IPS-15b (cell line): ENCODE results near the gene TRRAP.

Source experiments
- H3K27me3 ChIP-seq: one replicate; pipeline ENCODE4 v1.6.1; 2013; ENCODE audit warnings: low read length; ENCODE audit not compliant: control insufficient read depth, insufficient read depth
- H3K36me3 ChIP-seq: one replicate; pipeline ENCODE4 v1.6.1; 2013; ENCODE audit warnings: low read length; ENCODE audit not compliant: control insufficient read depth, insufficient read depth
- H3K4me1 ChIP-seq: one replicate; pipeline ENCODE4 v1.6.1; 2013; ENCODE audit warnings: mild to moderate bottlenecking, low read length; ENCODE audit not compliant: control insufficient read depth, insufficient read depth
- H3K4me3 ChIP-seq: one replicate; pipeline ENCODE4 v1.5.1; 2013; ENCODE audit warnings: low read depth, low read length
- H3K9ac ChIP-seq: one replicate; pipeline ENCODE4 v1.6.1; 2013; ENCODE audit warnings: low read depth, mild to moderate bottlenecking, low read length
- H3K9me3 ChIP-seq: one replicate; pipeline ENCODE4 v1.6.1; 2013; ENCODE audit warnings: mild to moderate bottlenecking, low read length; ENCODE audit not compliant: control insufficient read depth, insufficient read depth

TRRAP gene

DNA sequence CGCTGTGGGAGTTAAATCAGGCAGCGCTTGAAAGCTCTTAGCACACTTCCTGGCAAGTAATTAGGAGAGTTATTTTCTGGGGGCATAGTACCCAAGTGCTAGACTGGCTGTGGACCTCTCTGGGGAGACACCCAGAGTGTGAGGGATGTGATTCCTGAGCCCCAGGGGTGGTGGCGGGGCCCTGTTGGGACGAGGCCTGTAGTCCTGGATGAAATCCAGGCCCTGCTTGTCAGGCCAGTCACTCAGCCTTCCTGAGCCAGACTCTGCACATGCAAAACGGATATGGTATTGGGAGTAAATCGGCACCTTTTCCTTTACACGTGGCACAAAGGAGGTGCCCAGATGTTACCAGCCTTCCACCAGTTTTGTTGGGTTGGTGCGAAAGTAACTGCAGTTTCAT lies 31.2 kb downstream of the TRRAP start:
- peaks cover 44% of the 10 kb centered on the region for H3K36me3 ChIP-seq
- no peak overlapping the region for H3K4me3 ChIP-seq
- no peak overlapping the region for H3K9ac ChIP-seq
- H3K27me3 ChIP-seq: no peaks in the 10 kb centered on the region
- H3K9me3 ChIP-seq: no peaks in the 10 kb centered on the region
- H3K4me1 ChIP-seq: no peaks in the 10 kb centered on the region

DNA sequence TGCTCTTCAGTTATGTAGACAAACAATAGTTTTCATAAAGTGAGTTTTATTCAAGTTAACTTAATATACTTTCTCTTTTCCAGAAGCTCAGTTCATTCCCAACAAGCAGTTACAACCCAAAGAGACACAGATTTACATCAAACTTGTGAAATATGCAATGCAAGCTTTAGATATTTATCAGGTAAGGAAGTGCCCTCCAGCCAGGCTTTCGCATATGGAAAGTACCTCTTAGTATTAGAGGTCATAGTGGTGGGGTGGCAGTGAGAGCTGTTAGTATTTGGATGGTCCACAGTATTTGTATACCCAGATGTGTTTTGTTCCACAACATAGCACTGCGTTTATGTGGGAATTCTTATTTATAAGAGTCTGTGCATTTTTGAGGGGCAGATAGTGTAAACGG lies 32.1 kb downstream of the TRRAP start:
- H3K9me3 ChIP-seq: no peaks in the 10 kb centered on the region
- peaks cover 47% of the 10 kb centered on the region for H3K36me3 ChIP-seq
- no peak overlapping the region for H3K9ac ChIP-seq
- no peaks in the 10 kb centered on the region for H3K27me3 ChIP-seq
- H3K4me3 ChIP-seq: no peak overlapping the region
- no peaks in the 10 kb centered on the region for H3K4me1 ChIP-seq

DNA sequence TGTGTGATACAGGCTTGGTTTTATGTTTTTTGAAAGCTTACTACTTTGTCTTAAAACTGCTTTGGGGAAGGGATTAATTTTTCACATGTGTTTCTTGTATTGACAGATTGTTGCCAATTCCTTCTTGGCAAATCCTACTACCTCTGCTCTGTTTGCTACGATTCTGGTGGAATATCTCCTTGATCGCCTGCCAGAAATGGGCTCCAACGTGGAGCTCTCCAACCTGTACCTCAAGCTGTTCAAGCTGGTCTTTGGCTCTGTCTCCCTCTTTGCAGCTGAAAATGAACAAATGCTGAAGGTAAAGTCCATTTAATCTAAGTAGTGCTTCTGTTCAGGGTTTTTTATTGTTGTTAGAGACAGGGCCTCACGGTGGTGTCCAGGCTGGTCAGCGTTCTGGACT lies 33.6 kb downstream of the TRRAP start:
- H3K9ac ChIP-seq: no peak overlapping the region
- H3K27me3 ChIP-seq: no peaks in the 10 kb centered on the region
- peaks cover 52% of the 10 kb centered on the region for H3K36me3 ChIP-seq

DNA sequence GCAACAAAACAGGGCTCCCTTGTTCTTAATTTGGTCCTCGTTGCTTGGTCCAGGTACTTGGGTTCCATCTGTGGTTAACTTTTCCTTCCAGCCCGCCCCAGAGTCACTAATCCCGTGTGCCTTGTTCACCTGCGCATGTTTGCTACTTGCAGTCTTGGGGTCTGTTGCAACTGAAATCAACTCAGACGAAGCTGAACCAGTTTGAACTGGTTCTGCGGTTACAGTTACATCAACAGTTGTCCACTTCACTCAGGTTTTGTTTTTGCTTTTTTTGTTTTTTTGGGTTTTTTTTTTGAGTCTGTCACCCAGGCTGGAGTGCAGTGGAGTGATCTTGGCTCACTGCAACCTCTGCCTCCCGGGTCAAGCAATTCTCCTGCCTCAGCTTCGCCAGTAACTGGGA lies 34.7 kb downstream of the TRRAP start:
- Histone ChIP-seq H3K4me1 (no peaks in the 10 kb centered on the region), H3K9me3 (no peaks in the 10 kb centered on the region), H3K4me3 (no peak overlapping the region), H3K9ac (no peak overlapping the region), H3K27me3 (no peaks in the 10 kb centered on the region), H3K36me3 (peaks cover 48% of the 10 kb centered on the region)

More for the DNA sequence above, 33.6 kb downstream of the TRRAP start:
- no peaks in the 10 kb centered on the region for H3K9me3 ChIP-seq
- H3K4me3 ChIP-seq: no peak overlapping the region
- no peaks in the 10 kb centered on the region for H3K4me1 ChIP-seq

DNA sequence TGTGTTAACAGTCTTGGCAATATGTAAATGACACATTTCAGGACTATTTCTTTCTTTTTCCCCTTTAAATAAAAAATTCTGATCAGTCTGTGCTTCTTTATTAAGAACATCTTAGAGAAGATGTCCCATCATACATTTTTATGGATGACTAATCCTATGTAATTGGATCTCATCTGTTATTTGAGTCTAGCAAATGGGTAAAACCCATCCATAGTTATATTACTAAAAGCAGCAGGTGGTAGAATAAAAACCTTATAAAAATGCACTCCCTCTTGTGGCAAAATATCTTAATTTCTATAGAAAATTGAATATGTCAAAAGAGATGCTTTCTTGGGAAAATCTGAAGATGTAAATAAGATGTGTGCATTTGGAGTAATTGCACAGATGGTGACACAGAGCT lies 35.3 kb downstream of the TRRAP start:
- no peaks in the 10 kb centered on the region for H3K4me1 ChIP-seq
- no peaks in the 10 kb centered on the region for H3K9me3 ChIP-seq
- no peak overlapping the region for H3K9ac ChIP-seq
- H3K27me3 ChIP-seq: no peaks in the 10 kb centered on the region
- no peak overlapping the region for H3K4me3 ChIP-seq
- peaks cover 46% of the 10 kb centered on the region for H3K36me3 ChIP-seq

DNA sequence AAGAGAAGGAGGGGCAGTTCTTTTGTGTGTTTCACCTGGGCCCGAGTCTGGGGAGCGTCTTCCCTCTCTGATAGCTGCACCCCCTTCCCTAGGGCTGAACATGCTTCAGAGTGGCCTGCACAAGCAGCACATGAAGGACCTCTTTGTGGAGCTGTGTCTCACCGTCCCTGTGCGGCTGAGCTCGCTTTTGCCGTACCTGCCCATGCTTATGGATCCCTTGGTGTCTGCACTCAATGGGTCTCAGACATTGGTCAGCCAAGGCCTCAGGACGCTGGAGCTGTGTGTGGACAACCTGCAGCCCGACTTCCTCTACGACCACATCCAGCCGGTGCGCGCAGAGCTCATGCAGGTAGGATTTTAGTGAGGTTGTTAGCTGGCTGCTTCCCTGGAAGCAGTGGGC lies 39.0 kb downstream of the TRRAP start:
- Histone ChIP-seq H3K27me3 (no peaks in the 10 kb centered on the region), H3K4me3 (no peak overlapping the region), H3K9ac (no peak overlapping the region), H3K9me3 (no peaks in the 10 kb centered on the region), H3K36me3 (peaks cover 36% of the 10 kb centered on the region), H3K4me1 (no peaks in the 10 kb centered on the region)

DNA sequence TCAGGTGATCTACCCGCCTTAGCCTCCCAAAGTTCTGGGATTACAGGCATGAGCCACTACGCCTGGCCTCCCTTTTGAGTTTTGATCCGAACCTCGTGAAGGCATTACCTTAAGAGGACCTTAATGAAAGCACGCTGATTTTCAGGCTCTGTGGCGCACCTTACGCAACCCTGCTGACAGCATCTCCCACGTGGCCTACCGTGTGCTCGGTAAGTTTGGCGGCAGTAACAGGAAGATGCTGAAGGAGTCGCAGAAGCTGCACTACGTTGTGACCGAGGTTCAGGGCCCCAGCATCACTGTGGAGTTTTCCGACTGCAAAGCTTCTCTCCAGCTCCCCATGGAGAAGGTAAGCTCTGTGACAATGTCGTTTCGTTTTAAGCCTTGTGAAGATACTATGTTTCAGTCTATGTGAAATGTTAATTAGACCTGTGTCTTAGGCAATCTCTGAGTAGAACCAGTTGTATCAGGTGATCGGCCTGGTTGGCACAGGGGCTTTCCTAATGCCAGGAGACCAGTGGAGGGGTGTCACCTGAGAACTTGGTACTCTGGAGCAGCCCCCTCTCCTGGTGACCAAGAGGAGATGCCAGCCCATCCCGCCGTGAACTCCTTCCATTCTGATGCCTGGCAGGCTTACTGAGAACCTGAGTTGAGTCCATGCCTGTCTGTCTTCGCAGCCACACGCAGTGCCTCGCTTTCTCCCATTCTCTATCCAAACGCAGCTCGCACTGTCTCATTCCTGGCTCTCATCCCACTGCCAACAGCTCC lies 43.5 kb downstream of the TRRAP start:
- no peak overlapping the region for H3K9ac ChIP-seq
- H3K27me3 ChIP-seq: no peaks in the 10 kb centered on the region
- peaks cover 44% of the 10 kb centered on the region for H3K36me3 ChIP-seq
- no peak overlapping the region for H3K4me3 ChIP-seq
- no peaks in the 10 kb centered on the region for H3K9me3 ChIP-seq
- H3K4me1 ChIP-seq: no peaks in the 10 kb centered on the region

DNA sequence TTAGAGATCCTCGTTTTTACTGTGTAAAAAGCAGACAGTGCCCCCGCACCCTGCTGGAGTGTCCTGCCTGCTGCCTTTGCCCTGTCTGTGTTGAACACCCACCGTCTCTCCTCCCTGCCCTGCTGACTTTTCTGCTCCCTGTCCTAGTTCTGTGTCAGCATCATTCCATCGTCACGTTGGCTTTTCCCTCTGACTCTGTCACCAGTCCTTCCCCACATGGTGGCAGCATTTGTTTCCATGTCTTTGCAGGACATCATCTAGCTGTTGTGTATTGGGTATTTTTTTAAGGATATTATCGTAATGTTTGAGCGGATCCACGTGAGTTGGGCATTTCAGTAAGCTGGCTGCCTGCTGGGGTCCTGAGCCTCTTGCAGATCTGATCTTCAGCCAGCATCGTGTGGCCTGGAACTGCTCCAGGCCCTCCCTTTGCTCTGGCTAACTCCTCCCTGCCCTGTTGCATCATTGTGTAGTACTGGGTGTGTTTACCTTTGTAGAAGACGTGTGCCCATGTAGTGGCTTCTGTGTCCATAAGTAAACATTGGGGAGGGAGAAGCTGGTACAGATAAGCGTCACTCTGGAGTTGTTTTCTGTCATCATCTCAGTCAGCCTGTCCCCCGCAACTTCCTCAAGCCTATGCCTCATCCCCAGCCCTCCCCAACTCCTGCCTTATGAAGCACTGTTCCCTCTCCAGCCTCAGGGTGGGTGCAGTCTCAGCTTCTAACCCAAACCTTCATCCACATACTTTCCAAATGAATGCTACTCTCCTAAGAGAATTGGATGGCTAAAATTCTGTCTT lies 44.3 kb downstream of the TRRAP start:
- H3K27me3 ChIP-seq: no peaks in the 10 kb centered on the region
- H3K36me3 ChIP-seq: peaks cover 46% of the 10 kb centered on the region
- H3K4me1 ChIP-seq: no peaks in the 10 kb centered on the region
- no peaks in the 10 kb centered on the region for H3K9me3 ChIP-seq
- H3K9ac ChIP-seq: no peak overlapping the region
- no peak overlapping the region for H3K4me3 ChIP-seq

DNA sequence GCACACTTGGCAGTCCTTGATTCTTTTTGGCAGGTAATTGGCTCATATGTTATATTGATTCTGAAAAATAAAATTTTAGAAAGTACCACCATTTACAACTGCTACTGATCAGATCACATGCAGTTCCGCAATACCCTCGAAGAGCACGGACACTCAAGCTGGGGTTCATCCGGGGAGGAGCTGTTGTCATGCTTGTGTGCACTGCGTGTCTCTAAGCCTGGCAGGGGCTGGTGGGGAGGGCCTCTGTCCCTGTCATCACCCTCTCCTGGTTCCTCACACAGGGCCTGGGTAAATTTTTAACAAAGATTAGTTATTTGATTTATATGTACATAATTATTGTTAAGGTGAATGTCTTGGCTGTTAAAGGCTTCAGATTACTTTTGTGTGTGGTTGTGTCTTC lies 45.2 kb downstream of the TRRAP start:
- Histone ChIP-seq H3K4me3 (no peak overlapping the region), H3K36me3 (peaks cover 47% of the 10 kb centered on the region), H3K4me1 (no peaks in the 10 kb centered on the region), H3K27me3 (no peaks in the 10 kb centered on the region), H3K9me3 (no peaks in the 10 kb centered on the region), H3K9ac (no peak overlapping the region)

DNA sequence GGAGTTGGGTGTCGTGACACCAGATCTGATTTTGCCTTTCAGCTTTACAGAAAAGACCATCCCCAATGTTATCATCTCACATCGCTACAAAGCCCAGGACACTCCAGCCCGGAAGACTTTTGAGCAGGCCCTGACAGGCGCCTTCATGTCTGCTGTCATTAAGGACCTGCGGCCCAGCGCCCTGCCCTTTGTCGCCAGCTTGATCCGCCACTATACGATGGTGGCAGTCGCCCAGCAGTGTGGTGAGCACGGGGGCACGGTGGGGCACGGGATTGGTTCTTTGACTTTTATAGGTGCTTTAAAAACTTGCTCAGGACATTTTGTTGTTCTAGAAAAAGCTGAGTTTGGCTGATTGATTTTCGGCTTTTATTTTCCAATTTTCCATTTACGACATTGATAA lies 48.8 kb downstream of the TRRAP start:
- H3K9me3 ChIP-seq: no peaks in the 10 kb centered on the region
- peaks cover 56% of the 10 kb centered on the region for H3K36me3 ChIP-seq
- no peak overlapping the region for H3K4me3 ChIP-seq
- no peaks in the 10 kb centered on the region for H3K4me1 ChIP-seq
- H3K9ac ChIP-seq: no peak overlapping the region
- H3K27me3 ChIP-seq: no peaks in the 10 kb centered on the region

DNA sequence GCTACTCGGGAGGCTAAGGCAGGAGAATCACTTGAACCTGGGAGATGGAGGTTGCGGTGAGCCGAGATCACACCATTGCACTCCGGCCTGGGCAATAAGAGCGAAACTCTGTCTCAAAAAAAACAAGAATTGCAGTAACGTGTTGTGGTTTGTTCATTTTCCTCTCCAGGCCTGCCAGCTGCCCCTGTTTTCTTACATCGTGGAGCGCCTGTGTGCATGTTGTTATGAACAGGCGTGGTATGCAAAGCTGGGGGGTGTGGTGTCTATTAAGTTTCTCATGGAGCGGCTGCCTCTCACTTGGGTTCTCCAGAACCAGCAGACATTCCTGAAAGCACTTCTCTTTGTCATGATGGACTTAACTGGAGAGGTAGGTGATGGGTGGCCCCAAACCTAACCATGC lies 52.1 kb downstream of the TRRAP start:
- Histone ChIP-seq H3K9me3 (no peaks in the 10 kb centered on the region), H3K4me3 (no peak overlapping the region), H3K27me3 (no peaks in the 10 kb centered on the region), H3K4me1 (no peaks in the 10 kb centered on the region), H3K9ac (no peak overlapping the region), H3K36me3 (peaks cover 60% of the 10 kb centered on the region)

DNA sequence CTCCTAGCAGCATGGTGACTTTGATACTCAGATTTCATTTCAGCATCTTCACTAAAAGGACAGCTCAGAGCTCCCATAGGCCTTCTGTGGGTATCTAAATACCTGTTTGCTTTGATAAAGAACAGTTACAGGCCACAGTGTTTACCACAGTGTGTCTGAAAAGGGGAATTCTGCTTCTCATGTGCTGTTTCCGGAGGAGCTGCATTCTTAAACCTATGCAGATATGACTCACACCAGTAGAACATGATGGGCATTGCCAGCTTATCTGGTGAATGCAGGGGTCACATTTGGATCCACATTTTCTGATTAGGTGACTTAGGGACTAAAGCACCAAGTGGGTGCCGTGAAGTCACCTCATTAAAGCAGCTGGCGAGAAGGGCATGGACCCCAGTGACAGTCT lies 52.6 kb downstream of the TRRAP start:
- peaks cover 60% of the 10 kb centered on the region for H3K36me3 ChIP-seq

More for the DNA sequence above, 52.6 kb downstream of the TRRAP start:
- H3K4me3 ChIP-seq: no peak overlapping the region
- no peaks in the 10 kb centered on the region for H3K4me1 ChIP-seq
- H3K9me3 ChIP-seq: no peaks in the 10 kb centered on the region
- H3K9ac ChIP-seq: no peak overlapping the region
- H3K27me3 ChIP-seq: no peaks in the 10 kb centered on the region
